Measurements from ENCODE around the gene MCCD1. TPM values are rescaled to one million over a fixed set of nuclear protein-coding genes. Genes with fewer than 3 reads are reported as not detected.

MCCD1 gene
- total and polyA plus RNA-seq, 2 experiments from 2014 or later: not detected

GRCh38 chr6:31525553-31525931 lies 3.2 kb upstream of the MCCD1 start (continued):
- no peak for TF ChIP-seq ZNF462 (CRISPR knock-in tag; IDR thresholded peaks at IDR 0.05)

- Mint-ChIP-seq H3K27ac (no peak overlapping the region), H3K27me3 (ENCODE audit: insufficient read depth, low read depth, poor library complexity) (peaks cover 13% of the 10 kb centered on the region), H3K4me3 (no peak overlapping the region), H3K36me3 (ENCODE audit: low read depth) (peaks cover 25% of the 10 kb centered on the region), H3K9me3 (no peaks in the 10 kb centered on the region), H3K4me1 (peaks cover 22% of the 10 kb centered on the region)
- Histone ChIP-seq H3K9me2 (ENCODE audit: insufficient read depth) (no peaks in the 10 kb centered on the region), H3F3A (replicated peaks; ENCODE audit: low read depth) (peaks cover 20% of the 10 kb centered on the region), H3K4me2 (no peak overlapping the region), H3K4me3 (no peak overlapping the region), H4K20me1 (replicated peaks; ENCODE audit: insufficient read depth) (peaks cover 8% of the 10 kb centered on the region; the same call in 1 of the 2 replicates), H2AFZ (no peak overlapping the region), H3K27me3 (ENCODE audit: insufficient read depth) (no peaks in the 10 kb centered on the region), H3K36me3 (ENCODE audit: insufficient read depth) (peaks cover 15% of the 10 kb centered on the region), H3K79me2 (replicated peaks; ENCODE audit: insufficient read depth) (no peaks in the 10 kb centered on the region), H3K4me1 (ENCODE audit: insufficient read depth) (peaks cover 4% of the 10 kb centered on the region), H3K27ac (ENCODE audit: low read depth) (no peak overlapping the region)
- DNase-seq (ENCODE audit: low spot score) (no peak), ATAC-seq (no peak)
- TF ChIP-seq EZH2phosphoT487 (IDR thresholded peaks at IDR 0.05; ENCODE audit: unreplicated experiment) (no peak), ETS1 (IDR thresholded peaks at IDR 0.05) (no peak), NANOG (IDR thresholded peaks at IDR 0.05; ENCODE audit: borderline replicate concordance) (no peak), REST (IDR thresholded peaks at IDR 0.05; ENCODE audit: unreplicated experiment) (no peak), EZH2 (IDR thresholded peaks at IDR 0.05; ENCODE audit: low read depth, unreplicated experiment) (no peak), STAT1 (IDR thresholded peaks at IDR 0.05; ENCODE audit: unreplicated experiment) (no peak), POLR2AphosphoS5 (IDR thresholded peaks at IDR 0.05; ENCODE audit: low read depth) (no peak), ZNF331 (CRISPR knock-in tag; IDR thresholded peaks at IDR 0.05; ENCODE audit: low read depth) (no peak), CREB1 (CRISPR knock-in tag; IDR thresholded peaks at IDR 0.05; ENCODE audit: low read depth) (no peak), JUNB (IDR thresholded peaks at IDR 0.05; ENCODE audit: unreplicated experiment) (no peak)
These were observed 2.7 kb upstream of the MCCD1 start for GRCh38 chr6:31525932-31526591.

Measured in GM23338 (cell line).